Activated naive CD8-positive, alpha-beta T cell treated with anti-CD3 and anti-CD28 coated beads for 36 hours (primary cell): Measurements from ENCODE around the gene SLC6A11. TPM values are rescaled to one million over a fixed set of nuclear protein-coding genes. Genes with fewer than 3 reads are reported as not detected.

Experiments
- DNase-seq: peaks from one replicate; pipeline ENCODE4 v3.0.0; 2021
- H3K27ac Mint-ChIP-seq: one replicate; pipeline ENCODE4 v1.8.0; 2022; ENCODE audit warnings: mild to moderate bottlenecking, moderate library complexity, mixed read lengths
- H3K27me3 Mint-ChIP-seq: one replicate; pipeline ENCODE4 v1.8.0; 2022; ENCODE audit warnings: mild to moderate bottlenecking, mixed read lengths
- H3K36me3 Mint-ChIP-seq: one replicate; pipeline ENCODE4 v1.8.0; 2021; ENCODE audit warnings: mild to moderate bottlenecking, mixed read lengths
- H3K4me1 Mint-ChIP-seq: one replicate; pipeline ENCODE4 v1.8.0; 2021; ENCODE audit warnings: mixed read lengths
- H3K4me3 Mint-ChIP-seq: one replicate; pipeline ENCODE4 v1.8.0; 2022; ENCODE audit warnings: mild to moderate bottlenecking, moderate library complexity, mixed read lengths
- H3K9me3 Mint-ChIP-seq: one replicate; pipeline ENCODE4 v1.8.0; 2022; ENCODE audit warnings: mixed read lengths
- total RNA-seq, 2 experiments: library from RNA; stranded (reverse); gene quantifications; one replicate each; pipeline ENCODE4 v1.2.3, GENCODE V29; 2021

SLC6A11 gene
- total RNA-seq, 2 experiments from 2014 or later: not detected

- Mint-ChIP-seq H3K27ac (no peak overlapping the region), H3K4me3 (no peak overlapping the region), H3K4me1 (no peaks in the 10 kb centered on the region), H3K9me3 (no peaks in the 10 kb centered on the region), H3K27me3 (peaks cover 5% of the 10 kb centered on the region), H3K36me3 (no peaks in the 10 kb centered on the region)
- no peak for DNase-seq
Measured at GRCh38 chr3:10876661-10877060, 60.6 kb downstream of the SLC6A11 start.

DNA sequence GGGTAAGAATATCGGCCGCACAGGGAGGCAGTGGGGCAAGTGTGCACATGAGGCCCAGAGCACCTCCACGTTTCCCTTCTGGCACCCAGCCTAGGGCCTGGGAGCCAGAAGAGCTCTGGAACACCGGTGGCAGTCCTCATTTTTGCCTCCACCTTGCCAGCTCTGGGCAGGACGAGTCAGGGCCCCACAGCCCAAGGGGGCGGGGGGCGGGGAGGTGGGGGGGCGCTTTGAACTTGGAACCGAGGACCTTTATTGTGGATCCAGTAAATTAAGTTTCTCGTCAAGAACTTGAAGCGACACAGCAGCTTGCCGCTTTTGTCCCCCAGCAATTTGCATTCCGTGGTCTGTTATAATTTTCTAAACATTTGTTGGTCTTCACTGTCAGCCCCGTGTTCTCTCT is 66.8 kb downstream of the SLC6A11 start:
- no peaks in the 10 kb centered on the region for H3K36me3 Mint-ChIP-seq
- no peaks in the 10 kb centered on the region for H3K4me1 Mint-ChIP-seq
- no peak overlapping the region for H3K27ac Mint-ChIP-seq
- no peaks in the 10 kb centered on the region for H3K9me3 Mint-ChIP-seq
- DNase-seq: no peak
- no peak overlapping the region for H3K4me3 Mint-ChIP-seq
- peaks cover 6% of the 10 kb centered on the region for H3K27me3 Mint-ChIP-seq

DNA sequence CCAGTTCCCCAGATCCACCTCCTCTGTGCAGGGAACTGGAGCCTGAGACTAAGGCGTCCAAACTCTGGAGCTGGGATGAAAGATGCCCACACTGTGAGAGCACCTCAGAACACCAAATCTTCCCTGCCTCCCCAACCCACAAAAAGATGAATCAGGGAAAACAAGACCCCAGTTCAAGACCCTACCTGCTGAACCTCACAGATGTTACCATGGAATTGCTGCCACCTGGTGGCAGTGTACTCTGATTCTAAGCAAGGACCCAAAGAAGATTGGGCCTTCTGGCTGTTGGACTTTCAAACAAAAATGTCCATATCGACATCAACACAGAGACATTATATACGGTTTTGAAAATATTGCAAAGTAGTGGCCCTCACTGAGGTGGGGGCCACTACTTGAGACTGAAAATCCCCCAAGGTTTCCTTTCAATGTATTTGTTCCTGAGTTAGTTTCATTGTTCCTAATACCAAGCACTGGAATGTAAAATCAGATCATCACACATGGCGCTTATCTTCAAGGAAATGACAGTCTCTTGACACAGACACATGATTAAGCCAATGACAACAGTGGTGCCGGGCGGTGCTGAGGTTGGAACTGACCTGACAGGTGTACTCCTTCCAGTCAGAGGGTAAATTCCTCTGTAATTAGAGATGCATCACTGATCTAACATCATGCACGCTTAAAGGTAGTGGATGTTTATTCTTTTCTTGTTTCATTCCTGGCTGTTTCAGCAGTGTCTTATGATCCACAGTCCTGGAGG is 67.6 kb downstream of the SLC6A11 start:
- no peaks in the 10 kb centered on the region for H3K9me3 Mint-ChIP-seq
- H3K4me1 Mint-ChIP-seq: no peaks in the 10 kb centered on the region
- no peak overlapping the region for H3K4me3 Mint-ChIP-seq
- no peak overlapping the region for H3K27ac Mint-ChIP-seq
- peak; percentile 3 for DNase-seq
- H3K27me3 Mint-ChIP-seq: peaks cover 6% of the 10 kb centered on the region
- no peaks in the 10 kb centered on the region for H3K36me3 Mint-ChIP-seq

DNA sequence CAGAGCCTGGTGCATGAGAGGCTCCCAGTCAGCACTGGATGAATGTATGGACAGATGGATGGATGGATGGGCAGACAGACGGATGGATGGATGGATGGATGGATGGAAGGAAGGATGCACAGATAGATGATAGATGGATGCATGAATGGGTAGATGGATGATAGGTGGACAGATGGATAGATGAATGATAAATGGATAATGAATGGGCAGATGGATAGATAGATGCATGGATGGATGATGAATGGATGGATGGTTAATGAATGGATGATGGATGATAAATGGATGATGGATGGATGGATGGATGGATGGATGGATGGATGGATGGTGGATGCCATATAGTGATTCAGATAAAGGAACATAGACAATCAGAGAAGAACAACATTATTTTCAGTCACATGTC is 71.0 kb downstream of the SLC6A11 start:
- Mint-ChIP-seq H3K36me3 (no peaks in the 10 kb centered on the region), H3K27ac (no peak overlapping the region), H3K4me1 (no peaks in the 10 kb centered on the region), H3K9me3 (peaks cover 6% of the 10 kb centered on the region), H3K27me3 (peaks cover 6% of the 10 kb centered on the region), H3K4me3 (no peak overlapping the region)
- no peak for DNase-seq

GRCh38 chr3:10888518-10889090 is 72.6 kb downstream of the SLC6A11 start:
- Mint-ChIP-seq H3K4me1 (no peaks in the 10 kb centered on the region), H3K27ac (no peak overlapping the region), H3K9me3 (peaks cover 7% of the 10 kb centered on the region), H3K4me3 (no peak overlapping the region), H3K27me3 (peaks cover 6% of the 10 kb centered on the region), H3K36me3 (no peaks in the 10 kb centered on the region)
- DNase-seq: no peak

- no peaks in the 10 kb centered on the region for H3K4me1 Mint-ChIP-seq
- H3K27me3 Mint-ChIP-seq: peaks cover 6% of the 10 kb centered on the region
- H3K4me3 Mint-ChIP-seq: no peak overlapping the region
- no peak for DNase-seq
- peaks cover 7% of the 10 kb centered on the region for H3K9me3 Mint-ChIP-seq
- H3K36me3 Mint-ChIP-seq: no peaks in the 10 kb centered on the region
- H3K27ac Mint-ChIP-seq: no peak overlapping the region
Measured at GRCh38 chr3:10889206-10889960, 73.4 kb downstream of the SLC6A11 start.

DNA sequence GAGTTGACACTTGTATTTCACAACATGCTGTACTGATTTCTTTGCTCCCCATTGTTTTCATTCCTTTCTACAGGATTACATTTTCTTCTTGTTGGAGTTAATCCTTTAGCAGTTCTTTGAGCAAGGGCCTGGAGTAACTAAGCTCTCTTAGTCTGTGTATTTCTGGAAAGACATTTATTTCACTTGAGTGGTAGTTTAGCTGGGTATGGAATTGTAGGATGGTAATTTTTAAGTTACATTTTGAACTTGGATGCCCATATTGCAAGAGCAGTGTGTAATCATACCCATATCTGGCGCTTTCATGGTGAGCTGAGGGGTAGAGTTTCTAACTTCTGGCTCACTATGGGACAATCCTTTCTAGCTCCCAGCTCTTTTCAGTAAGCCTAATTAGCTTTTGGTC is 74.6 kb downstream of the SLC6A11 start:
- Mint-ChIP-seq H3K27me3 (peaks cover 6% of the 10 kb centered on the region), H3K36me3 (no peaks in the 10 kb centered on the region), H3K4me1 (no peaks in the 10 kb centered on the region), H3K4me3 (no peak overlapping the region), H3K9me3 (peaks cover 7% of the 10 kb centered on the region), H3K27ac (no peak overlapping the region)
- no peak for DNase-seq

DNA sequence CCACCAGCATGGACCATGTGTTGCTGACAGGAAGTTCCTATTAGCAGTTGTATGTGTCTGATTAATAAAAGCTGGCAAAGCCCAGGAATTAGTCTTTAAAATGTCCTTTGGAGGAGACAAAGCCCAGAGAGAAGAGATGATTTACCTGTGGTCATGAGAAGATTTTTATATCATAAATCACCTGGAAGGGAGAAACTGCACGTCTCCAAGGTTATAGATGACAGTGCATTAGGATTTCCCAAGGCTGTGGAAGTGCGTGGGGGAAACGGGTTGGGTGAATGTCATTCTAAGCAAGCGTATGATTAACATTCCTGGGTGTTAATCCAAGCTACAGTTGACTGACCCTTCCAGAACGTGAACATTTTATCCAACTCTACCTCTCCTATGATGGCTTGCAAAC is 76.6 kb downstream of the SLC6A11 start:
- no peak overlapping the region for H3K27ac Mint-ChIP-seq
- no peaks in the 10 kb centered on the region for H3K36me3 Mint-ChIP-seq
- H3K27me3 Mint-ChIP-seq: no peaks in the 10 kb centered on the region
- no peak for DNase-seq
- peaks cover 7% of the 10 kb centered on the region for H3K9me3 Mint-ChIP-seq
- no peaks in the 10 kb centered on the region for H3K4me1 Mint-ChIP-seq
- no peak overlapping the region for H3K4me3 Mint-ChIP-seq

- H3K4me1 Mint-ChIP-seq: no peaks in the 10 kb centered on the region
- no peaks in the 10 kb centered on the region for H3K36me3 Mint-ChIP-seq
- no peak for DNase-seq
- peaks cover 4% of the 10 kb centered on the region for H3K27me3 Mint-ChIP-seq
- peaks cover 10% of the 10 kb centered on the region for H3K9me3 Mint-ChIP-seq
- no peak overlapping the region for H3K27ac Mint-ChIP-seq
- H3K4me3 Mint-ChIP-seq: no peak overlapping the region
Measured at GRCh38 chr3:10901296-10901945, 85.4 kb downstream of the SLC6A11 start.

GRCh38 chr3:10907262-10907661 is 91.2 kb downstream of the SLC6A11 start:
- Mint-ChIP-seq H3K4me3 (no peak overlapping the region), H3K27me3 (no peaks in the 10 kb centered on the region), H3K36me3 (no peaks in the 10 kb centered on the region), H3K9me3 (peaks cover 25% of the 10 kb centered on the region), H3K27ac (no peak overlapping the region), H3K4me1 (no peaks in the 10 kb centered on the region)
- DNase-seq: no peak

DNA sequence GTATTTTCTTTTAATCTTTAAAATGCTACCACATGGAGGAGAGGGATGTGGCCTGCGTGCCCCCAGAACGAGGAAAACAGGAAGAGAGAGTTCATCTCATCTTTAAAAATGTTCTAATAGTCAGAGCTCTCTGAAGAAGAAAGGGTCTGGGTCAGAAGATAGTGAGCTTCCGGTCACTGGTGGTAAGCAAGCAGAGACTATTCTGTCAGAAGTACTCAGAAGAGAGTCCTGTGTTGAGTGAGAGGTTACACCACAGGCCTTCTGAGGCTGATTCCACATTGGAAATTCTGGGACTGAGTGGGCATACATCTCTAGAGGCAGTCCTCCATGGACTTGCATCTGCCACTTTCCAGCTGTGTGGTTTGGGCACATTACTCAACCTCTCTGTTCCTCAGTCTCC is 94.3 kb downstream of the SLC6A11 start:
- DNase-seq: no peak
- Mint-ChIP-seq H3K9me3 (peaks cover 25% of the 10 kb centered on the region), H3K36me3 (no peaks in the 10 kb centered on the region), H3K4me3 (no peak overlapping the region), H3K4me1 (no peaks in the 10 kb centered on the region), H3K27me3 (peaks cover 3% of the 10 kb centered on the region), H3K27ac (no peak overlapping the region)

- Mint-ChIP-seq H3K36me3 (no peaks in the 10 kb centered on the region), H3K4me1 (no peaks in the 10 kb centered on the region), H3K27ac (no peak overlapping the region), H3K27me3 (peaks cover 7% of the 10 kb centered on the region), H3K9me3 (peaks cover 20% of the 10 kb centered on the region), H3K4me3 (no peak overlapping the region)
- no peak for DNase-seq
Measured at GRCh38 chr3:10911350-10912002, 95.4 kb downstream of the SLC6A11 start.

DNA sequence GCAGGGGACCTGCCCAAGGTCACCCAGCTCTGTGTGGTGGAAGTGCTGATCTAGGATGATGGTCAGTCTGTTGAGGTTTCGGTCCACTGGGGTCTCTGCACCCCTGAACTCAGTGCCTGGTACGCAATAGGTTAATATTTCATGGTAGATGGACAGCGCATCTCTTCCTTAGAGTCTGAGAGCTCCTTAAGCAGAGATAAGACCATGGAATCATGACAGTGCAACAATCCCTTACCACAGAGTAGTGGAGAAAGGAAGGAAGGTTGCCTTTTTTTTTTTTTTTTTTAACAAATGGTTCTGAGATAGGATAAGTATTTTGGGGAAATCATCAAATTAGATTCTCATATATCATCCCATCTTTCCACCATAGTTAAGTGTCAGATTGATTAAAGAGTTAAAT is 96.8 kb downstream of the SLC6A11 start:
- H3K9me3 Mint-ChIP-seq: peaks cover 8% of the 10 kb centered on the region
- DNase-seq: no peak
- no peak overlapping the region for H3K4me3 Mint-ChIP-seq

DNA sequence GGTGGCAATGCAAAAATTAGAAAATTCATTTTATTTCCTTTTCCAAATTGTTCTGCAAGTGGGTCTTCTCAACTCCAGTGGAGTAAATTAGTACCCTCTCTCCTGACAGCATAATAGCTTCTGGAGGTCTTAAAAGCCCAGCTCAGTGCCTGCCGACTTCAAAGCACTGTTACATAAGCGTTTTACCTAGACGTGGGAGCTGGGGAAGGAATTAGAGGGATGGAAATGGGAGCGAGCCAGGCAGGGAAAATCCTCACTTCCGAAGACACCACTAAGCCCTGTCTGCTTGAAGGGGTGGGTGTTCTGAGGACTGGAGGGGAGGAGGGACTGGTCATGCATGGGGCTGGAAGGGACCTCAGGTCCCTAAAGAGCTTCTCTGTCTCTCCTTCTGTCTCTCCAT is 99.3 kb downstream of the SLC6A11 start:
- no peak overlapping the region for H3K4me3 Mint-ChIP-seq
- H3K9me3 Mint-ChIP-seq: no peaks in the 10 kb centered on the region
- H3K27ac Mint-ChIP-seq: no peak overlapping the region
- peaks cover 20% of the 10 kb centered on the region for H3K27me3 Mint-ChIP-seq
- H3K36me3 Mint-ChIP-seq: no peaks in the 10 kb centered on the region
- DNase-seq: no peak
- no peaks in the 10 kb centered on the region for H3K4me1 Mint-ChIP-seq

More for the DNA sequence above, 96.8 kb downstream of the SLC6A11 start:
- Mint-ChIP-seq H3K4me1 (no peaks in the 10 kb centered on the region), H3K27ac (no peak overlapping the region), H3K36me3 (no peaks in the 10 kb centered on the region), H3K27me3 (peaks cover 11% of the 10 kb centered on the region)

- Mint-ChIP-seq H3K27ac (no peak overlapping the region), H3K4me3 (no peak overlapping the region), H3K9me3 (peaks cover 2% of the 10 kb centered on the region), H3K36me3 (no peaks in the 10 kb centered on the region), H3K4me1 (no peaks in the 10 kb centered on the region), H3K27me3 (peaks cover 23% of the 10 kb centered on the region)
- DNase-seq: no peak
Measured at GRCh38 chr3:10917176-10917575, 101.1 kb downstream of the SLC6A11 start.
